GM18861 (cell line): ENCODE results near the gene PAM.
"Not testable (repeated sequence)": the region's sequence is repeated elsewhere in the genome, so short reads cannot be mapped to it uniquely, and the experiment has no call there.

Experiments
- ATAC-seq: cut with Tn5 transposase; IDR thresholded peaks from one replicate; pipeline ENCODE4 v1.9.1; 2021; ENCODE audit not compliant: unreplicated experiment

Gene PAM

DNA sequence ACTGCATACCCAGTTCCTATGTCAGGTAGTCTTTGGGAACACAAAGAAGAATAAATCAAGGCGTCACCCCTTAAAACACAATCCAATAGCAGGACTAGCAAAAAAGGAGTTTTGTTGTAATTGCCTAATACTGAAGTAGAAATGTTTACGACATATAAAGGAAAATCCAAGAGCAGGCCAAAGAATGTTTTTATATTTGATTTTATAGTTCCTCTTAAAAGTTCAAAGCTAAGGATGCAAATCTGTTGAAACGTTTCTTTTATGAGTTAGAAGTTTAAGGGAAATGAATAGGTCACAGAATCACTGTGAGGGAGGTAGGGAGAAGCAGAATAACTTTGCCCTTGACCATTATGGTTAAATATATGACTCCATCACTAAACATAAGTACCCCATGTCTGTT is 136.1 kb downstream of the PAM start:
- ATAC-seq: no peak

DNA sequence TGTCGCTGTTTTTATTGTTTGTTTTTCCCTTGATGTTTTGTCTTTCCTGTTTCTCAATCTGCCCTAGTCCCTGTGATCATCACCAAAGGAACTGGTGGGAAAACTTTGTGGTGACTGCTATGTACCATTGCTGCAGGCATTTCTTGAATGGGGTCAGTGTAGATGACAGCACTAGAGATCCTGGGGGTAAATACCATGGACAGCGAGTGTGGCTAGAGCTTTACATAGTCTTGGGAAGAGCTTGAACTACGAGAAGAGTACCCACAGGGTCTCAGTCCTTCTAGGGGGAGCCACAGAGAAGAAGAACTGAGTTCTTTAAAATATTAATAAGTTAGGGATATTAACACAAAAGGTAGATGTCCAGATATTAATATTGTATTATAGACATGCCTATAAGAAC is 138.8 kb downstream of the PAM start:
- no peak for ATAC-seq

- ATAC-seq: no peak
These were observed 140.1 kb downstream of the PAM start for GRCh38 chr5:102895234-102895633.

DNA sequence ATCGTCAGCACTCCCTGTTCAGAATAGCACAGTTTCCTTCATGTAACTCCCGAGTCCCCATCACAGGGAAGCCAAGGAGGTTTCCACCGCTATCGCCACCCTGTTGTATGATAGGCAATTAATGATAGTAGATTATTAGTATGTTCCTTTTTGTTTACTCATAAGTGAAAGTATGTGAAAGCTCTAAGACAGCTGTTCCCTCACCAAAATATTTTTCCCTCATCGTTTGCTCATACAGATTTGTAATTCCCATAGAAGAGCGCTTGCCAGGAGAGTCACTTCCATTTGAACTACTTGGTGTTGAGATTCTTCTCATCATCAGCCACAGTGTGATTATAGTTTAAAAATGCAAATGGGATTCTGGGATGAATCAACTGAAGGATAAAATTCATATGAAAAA is 140.9 kb downstream of the PAM start:
- no peak for ATAC-seq

GRCh38 chr5:102901424-102902134 is 146.5 kb downstream of the PAM start:
- ATAC-seq: no peak

GRCh38 chr5:102902135-102902448 is 147.0 kb downstream of the PAM start:
- no peak for ATAC-seq

DNA sequence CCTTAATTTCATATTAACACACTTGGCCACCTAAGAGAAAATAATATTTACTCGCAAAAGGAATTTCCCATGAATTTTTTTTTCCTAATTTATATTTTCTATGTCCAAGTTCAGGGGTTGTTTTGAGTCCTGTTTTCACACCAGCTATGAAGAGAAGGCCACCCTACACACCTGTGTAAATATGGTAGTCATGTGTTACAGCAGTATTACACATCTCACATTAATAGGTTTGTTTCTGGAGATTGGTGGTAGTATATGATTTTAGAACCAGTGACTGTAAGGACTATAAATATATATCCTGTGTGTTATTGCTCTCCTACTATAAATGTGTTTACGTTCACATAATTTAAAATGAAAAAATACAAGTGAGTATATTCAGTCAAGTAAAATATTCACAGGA is 147.5 kb downstream of the PAM start:
- no peak for ATAC-seq

GRCh38 chr5:102903074-102903871 is 148.2 kb downstream of the PAM start:
- no peak for ATAC-seq

GRCh38 chr5:102905056-102905455 is 150.0 kb downstream of the PAM start:
- no peak for ATAC-seq

GRCh38 chr5:102907099-102907498 is 152.0 kb downstream of the PAM start:
- not testable (repeated sequence) for ATAC-seq

GRCh38 chr5:102910240-102911226 is 155.4 kb downstream of the PAM start:
- no peak for ATAC-seq

GRCh38 chr5:102911973-102912372 is 156.9 kb downstream of the PAM start:
- ATAC-seq: no peak

- no peak for ATAC-seq
These were observed 161.0 kb downstream of the PAM start for GRCh38 chr5:102916109-102916508.

GRCh38 chr5:102918986-102919610 is 164.0 kb downstream of the PAM start:
- no peak for ATAC-seq

- ATAC-seq: no peak
These were observed 165.7 kb downstream of the PAM start for GRCh38 chr5:102920762-102921161.

DNA sequence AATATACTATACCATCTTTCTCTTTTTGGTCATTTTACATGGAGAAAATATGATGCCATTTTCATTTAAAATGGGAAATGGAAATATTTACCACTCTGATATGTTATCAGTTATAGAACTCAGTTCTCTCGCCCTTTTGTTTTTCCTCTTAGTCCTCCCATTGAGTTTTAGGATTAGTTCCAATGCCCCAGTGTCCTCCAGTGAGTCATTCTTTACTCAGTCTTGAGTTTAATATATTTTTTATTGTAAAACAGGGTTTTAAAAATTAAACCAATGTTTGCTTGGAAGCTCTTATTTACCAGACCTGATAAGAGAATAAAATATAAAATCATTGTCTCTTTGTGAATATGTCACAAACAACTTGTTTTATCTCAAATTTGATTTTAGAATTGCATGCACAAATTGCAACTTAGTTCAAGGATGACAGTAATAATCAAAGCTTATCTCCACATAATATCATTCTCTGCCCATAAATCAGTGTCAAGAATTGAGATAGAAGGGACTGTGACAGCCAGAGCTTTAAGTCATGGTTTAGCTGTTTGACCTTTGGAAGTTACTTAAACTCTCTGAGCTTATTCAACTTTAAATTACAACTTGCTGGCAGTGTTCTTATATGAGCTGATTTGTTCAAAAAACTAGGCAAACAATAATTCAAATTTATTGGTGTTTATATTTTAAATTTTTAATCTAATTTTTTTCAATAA is 166.4 kb downstream of the PAM start:
- no peak for ATAC-seq

GRCh38 chr5:102922111-102922720 is 167.1 kb downstream of the PAM start:
- ATAC-seq: no peak

- ATAC-seq: no peak
These were observed 167.8 kb downstream of the PAM start for GRCh38 chr5:102922799-102923477.

- no peak for ATAC-seq
These were observed 169.9 kb downstream of the PAM start for GRCh38 chr5:102924963-102925362.
